Fibroblast of villous mesenchyme (primary cell): ENCODE measurements around the gene FXYD2. TPM values are rescaled to one million over a fixed set of nuclear protein-coding genes. Genes with fewer than 3 reads are reported as not detected.

Source experiments
- DNase-seq: peaks from one replicate; pipeline ENCODE4 v3.0.0-alpha.2; 2010; ENCODE audit warnings: low read depth
- H3K4me3 ChIP-seq: 2 replicates; pipeline ENCODE4 v1.5.1; 2011; ENCODE audit warnings: low read depth, mild to moderate bottlenecking, low read length
- CTCF ChIP-seq: IDR thresholded peaks from 2 replicates; pipeline ENCODE4 v1.5.1; 2012; ENCODE audit warnings: low read depth, mild to moderate bottlenecking, low read length; ENCODE audit not compliant: insufficient read depth
- total RNA-seq: library from RNA; depleted of rRNA; stranded (reverse); fragments of >200 nt; gene quantifications from 2 replicates; pipeline ENCODE4 v1.2.3, GENCODE V29; 2012

FXYD2 gene
- total RNA-seq, 1 donor: not detected

GRCh38 chr11:117849781-117850414 lies 25.4 kb upstream of the FXYD2 start:
- no peak overlapping the region for H3K4me3 ChIP-seq
- no peak for DNase-seq
- no peak for TF ChIP-seq CTCF

GRCh38 chr11:117843666-117844484 lies 19.3 kb upstream of the FXYD2 start:
- peak; percentile 99 for TF ChIP-seq CTCF
- no peak overlapping the region for H3K4me3 ChIP-seq
- peak; percentile 70 for DNase-seq

GRCh38 chr11:117842131-117842941 lies 17.8 kb upstream of the FXYD2 start:
- TF ChIP-seq CTCF: no peak
- H3K4me3 ChIP-seq: no peak overlapping the region
- DNase-seq: no peak

- no peak for TF ChIP-seq CTCF
- no peak for DNase-seq
- H3K4me3 ChIP-seq: no peak overlapping the region
Observed at GRCh38 chr11:117841551-117842031, 17.0 kb upstream of the FXYD2 start.

- no peak for DNase-seq
- H3K4me3 ChIP-seq: no peak overlapping the region
- TF ChIP-seq CTCF: no peak
Observed at GRCh38 chr11:117840881-117841550, 16.5 kb upstream of the FXYD2 start.
